Measurements from ENCODE around the gene C8B.

C8B gene

DNA sequence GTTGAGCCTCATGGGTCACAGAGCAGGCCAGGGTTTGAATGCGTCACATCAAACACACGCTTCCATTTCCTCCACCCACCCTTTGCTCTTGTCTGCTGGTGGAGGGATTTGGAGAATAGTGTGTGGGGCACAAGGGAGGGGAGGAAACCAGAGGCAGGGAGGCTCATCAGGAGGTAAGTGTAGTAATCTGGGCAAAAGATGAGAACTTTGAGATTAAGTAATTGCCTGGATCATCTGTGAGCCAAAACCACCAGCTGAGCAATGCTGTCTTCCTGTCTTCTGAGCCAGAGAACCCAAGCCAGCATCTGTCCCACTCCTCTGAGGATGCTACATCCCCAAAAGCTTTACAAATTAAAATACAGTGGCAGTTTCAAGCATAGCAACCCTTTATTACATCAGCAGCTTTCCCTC, 45.2 kb downstream of the C8B start:
- DNase-seq (ENCODE audit: low read depth), result no peak
- no peak overlapping the region for H3K4me3 ChIP-seq (ENCODE audit: low read depth, low read length)
- TF ChIP-seq, protein P1, sequence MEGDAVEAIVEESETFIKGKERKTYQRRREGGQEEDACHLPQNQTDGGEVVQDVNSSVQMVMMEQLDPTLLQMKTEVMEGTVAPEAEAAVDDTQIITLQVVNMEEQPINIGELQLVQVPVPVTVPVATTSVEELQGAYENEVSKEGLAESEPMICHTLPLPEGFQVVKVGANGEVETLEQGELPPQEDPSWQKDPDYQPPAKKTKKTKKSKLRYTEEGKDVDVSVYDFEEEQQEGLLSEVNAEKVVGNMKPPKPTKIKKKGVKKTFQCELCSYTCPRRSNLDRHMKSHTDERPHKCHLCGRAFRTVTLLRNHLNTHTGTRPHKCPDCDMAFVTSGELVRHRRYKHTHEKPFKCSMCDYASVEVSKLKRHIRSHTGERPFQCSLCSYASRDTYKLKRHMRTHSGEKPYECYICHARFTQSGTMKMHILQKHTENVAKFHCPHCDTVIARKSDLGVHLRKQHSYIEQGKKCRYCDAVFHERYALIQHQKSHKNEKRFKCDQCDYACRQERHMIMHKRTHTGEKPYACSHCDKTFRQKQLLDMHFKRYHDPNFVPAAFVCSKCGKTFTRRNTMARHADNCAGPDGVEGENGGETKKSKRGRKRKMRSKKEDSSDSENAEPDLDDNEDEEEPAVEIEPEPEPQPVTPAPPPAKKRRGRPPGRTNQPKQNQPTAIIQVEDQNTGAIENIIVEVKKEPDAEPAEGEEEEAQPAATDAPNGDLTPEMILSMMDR (IDR thresholded peaks at IDR 0.05; ENCODE audit: control insufficient read depth, extremely low read depth, insufficient read depth), result no peak

DNA sequence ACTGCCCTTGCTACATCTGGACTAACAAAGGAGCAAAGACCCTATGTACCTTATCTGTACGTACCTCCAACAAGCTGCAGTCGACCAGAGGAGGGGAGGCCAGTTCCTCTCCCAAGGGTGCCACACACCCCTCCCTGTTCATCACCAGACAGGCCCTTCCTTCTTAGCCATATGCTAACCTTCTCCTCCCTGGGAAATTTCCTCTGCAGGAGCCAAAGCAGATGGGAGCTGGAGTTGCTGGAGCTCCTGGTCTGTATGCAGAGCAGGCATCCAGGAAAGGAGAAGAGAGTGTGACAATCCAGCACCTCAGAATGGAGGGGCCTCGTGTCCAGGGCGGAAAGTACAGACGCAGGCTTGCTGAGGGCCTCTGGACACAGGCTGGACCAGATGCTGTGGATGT, 48.5 kb downstream of the C8B start:
- DNase-seq (ENCODE audit: low read depth), result no peak
- no peak overlapping the region for H3K4me3 ChIP-seq (ENCODE audit: low read depth, low read length)
- TF ChIP-seq, protein P1 (IDR thresholded peaks at IDR 0.05; ENCODE audit: control insufficient read depth, extremely low read depth, insufficient read depth), result no peak

DNA sequence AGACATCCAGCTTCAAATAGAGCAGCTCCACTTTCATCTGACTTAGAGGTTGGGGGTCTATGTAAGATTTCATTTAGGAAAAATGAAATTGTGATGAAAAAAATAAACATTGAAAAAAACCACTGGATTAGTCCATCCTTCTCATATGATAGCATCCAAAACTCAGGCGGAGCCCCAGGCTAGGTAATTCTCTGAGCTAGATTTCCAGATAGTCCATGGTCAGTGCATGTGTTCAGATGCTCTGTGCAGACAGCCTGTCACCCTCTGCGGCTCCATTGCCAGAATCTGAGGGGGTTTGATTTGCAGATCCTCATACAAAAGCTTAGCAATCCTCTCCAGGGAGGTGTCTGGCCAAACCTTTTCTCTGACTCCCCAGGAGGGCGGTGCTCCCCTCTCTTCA, 49.2 kb downstream of the C8B start:
- TF ChIP-seq, protein P1 (IDR thresholded peaks at IDR 0.05; ENCODE audit: control insufficient read depth, extremely low read depth, insufficient read depth), result no peak
- DNase-seq (ENCODE audit: low read depth), result no peak
- no peak overlapping the region for H3K4me3 ChIP-seq (ENCODE audit: low read depth, low read length)

DNA sequence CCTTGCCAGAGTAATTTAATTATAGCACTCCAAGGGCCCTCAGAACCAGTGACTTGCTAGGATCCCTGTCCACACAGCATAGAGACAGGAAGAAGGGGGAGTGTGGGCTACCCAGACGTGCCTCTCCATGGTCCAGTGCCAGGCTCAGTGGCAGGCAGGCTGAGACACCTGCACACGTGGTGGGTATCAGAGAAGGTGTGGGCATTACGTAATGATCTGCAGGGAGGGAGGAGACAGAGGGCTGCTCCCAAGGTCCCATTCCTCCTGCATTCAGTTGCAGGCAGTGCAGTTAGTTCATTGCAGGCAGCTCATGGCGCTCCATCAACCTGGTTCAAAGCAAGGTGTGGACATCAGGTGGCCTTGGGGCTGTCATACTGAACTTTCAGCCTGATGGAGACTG, 49.9 kb downstream of the C8B start:
- TF ChIP-seq, protein P1 (IDR thresholded peaks at IDR 0.05; ENCODE audit: control insufficient read depth, extremely low read depth, insufficient read depth), result no peak
- H3K4me3 ChIP-seq (ENCODE audit: low read depth, low read length), result no peak overlapping the region
- DNase-seq (ENCODE audit: low read depth), result no peak

DNA sequence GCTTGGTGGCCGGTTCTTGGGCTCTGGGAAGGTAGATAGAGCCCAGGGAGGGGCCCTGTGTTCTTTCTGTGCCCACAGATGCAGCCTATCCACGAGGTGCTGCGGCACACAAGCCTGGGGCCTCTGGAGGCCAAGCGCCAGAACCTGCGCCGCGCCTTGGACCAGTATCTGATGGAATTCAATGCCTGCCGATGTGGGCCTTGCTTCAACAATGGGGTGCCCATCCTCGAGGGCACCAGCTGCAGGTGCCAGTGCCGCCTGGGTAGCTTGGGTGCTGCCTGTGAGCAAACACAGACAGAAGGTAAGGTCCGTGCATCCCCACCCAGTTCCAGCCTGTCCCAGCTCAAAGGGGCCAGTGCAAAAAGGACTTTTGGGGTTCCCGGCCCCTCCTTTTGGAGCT, 53.5 kb downstream of the C8B start:
- no peak for DNase-seq (ENCODE audit: low read depth)
- TF ChIP-seq, protein P1 (IDR thresholded peaks at IDR 0.05; ENCODE audit: control insufficient read depth, extremely low read depth, insufficient read depth), result no peak

DNA sequence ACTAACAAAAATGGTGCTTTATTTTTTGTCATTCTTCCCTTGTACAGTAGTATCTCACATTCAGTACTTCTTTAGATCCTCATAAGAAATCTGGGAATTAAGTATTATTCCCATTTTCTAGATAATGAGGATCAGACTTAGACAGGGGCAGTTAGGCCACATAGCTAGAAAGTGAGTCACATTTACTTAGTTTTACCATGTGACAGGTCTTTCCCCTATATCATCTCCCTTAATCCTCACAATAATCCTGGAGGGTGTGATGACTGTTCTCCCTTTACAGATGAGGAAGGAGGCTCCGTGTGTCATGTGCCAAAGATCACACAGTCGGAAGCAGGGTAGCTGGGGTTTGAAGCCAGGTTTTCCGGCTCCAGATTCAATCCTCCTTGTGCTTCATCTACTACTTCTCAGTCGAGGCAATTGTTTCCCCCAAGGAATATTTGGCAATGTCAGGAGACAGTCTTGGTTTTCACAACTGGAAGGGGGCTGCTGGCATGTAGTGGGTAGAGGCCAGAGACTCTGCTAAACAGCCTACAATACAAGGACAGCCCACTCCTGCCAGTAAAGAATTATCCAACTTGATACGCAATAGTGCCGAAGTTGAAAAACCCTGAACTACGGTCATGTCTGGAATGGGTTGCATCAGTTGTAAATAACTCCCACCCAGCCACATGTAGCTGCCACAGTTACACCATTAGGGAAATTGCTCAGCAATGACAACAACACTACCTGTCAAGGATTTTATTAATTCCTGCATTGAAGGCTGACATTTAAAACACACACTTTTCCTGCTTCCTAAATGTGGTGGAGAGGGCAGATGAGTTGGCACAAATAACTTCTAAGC, 54.5 kb downstream of the C8B start:
- DNase-seq (ENCODE audit: low read depth), result no peak
- no peak overlapping the region for H3K4me3 ChIP-seq (ENCODE audit: low read depth, low read length)
- TF ChIP-seq, protein P1 (IDR thresholded peaks at IDR 0.05; ENCODE audit: control insufficient read depth, extremely low read depth, insufficient read depth), result no peak

More for the DNA sequence above, 53.5 kb downstream of the C8B start:
- no peak overlapping the region for H3K4me3 ChIP-seq (ENCODE audit: low read depth, low read length)

Data from LNCaP clone FGC (cell line).